Stimulated activated effector memory CD8-positive, alpha-beta T cell treated with anti-CD3 and anti-CD28 coated beads, Interleukin-12 subunit alpha, Interleukin-12 subunit beta, amount 100 ng/mL, for 72 hours (primary cell): ENCODE data around the gene MALRD1.
A peak's percentile ranks its signal among the peaks of the same experiment; 100 is the strongest.
"Not testable (repeated sequence)": the region's sequence is repeated elsewhere in the genome, so short reads cannot be mapped to it uniquely, and the experiment has no call there.

Experiments used
- ATAC-seq: fragments of 150-1000 bp; cut with Tn5 transposase; 2 replicates; pipeline ENCODE4 v1.10.0; 2021
- DNase-seq, 2 donors: peaks; one replicate each; pipeline ENCODE4 v3.0.0; 2021 to 2022; ENCODE audit warnings: low spot score in 2 of 2
- H3K27ac Mint-ChIP-seq: one replicate; pipeline ENCODE4 v1.8.0; 2022; ENCODE audit warnings: mild to moderate bottlenecking, mixed read lengths
- H3K36me3 Mint-ChIP-seq: one replicate; pipeline ENCODE4 v1.8.0; 2022; ENCODE audit warnings: mild to moderate bottlenecking, mixed read lengths
- H3K4me1 Mint-ChIP-seq: one replicate; pipeline ENCODE4 v1.8.0; 2022; ENCODE audit warnings: mixed read lengths
- H3K4me3 Mint-ChIP-seq: one replicate; pipeline ENCODE4 v1.8.0; 2022; ENCODE audit warnings: mild to moderate bottlenecking, mixed read lengths
- H3K9me3 Mint-ChIP-seq: one replicate; pipeline ENCODE4 v1.8.0; 2022; ENCODE audit warnings: mixed read lengths

MALRD1 gene

GRCh38 chr10:19499291-19499770, 450.7 kb downstream of the MALRD1 start:
- H3K4me1 Mint-ChIP-seq: no peaks in the 10 kb centered on the region
- no peak overlapping the region for H3K27ac Mint-ChIP-seq
- no peak overlapping the region for H3K4me3 Mint-ChIP-seq

GRCh38 chr10:19500959-19501358, 452.4 kb downstream of the MALRD1 start:
- ATAC-seq (no peak), DNase-seq (no peak)
- H3K9me3 Mint-ChIP-seq: peaks cover 5% of the 10 kb centered on the region
- no peaks in the 10 kb centered on the region for H3K4me1 Mint-ChIP-seq
- no peaks in the 10 kb centered on the region for H3K36me3 Mint-ChIP-seq
- no peak overlapping the region for H3K27ac Mint-ChIP-seq
- H3K4me3 Mint-ChIP-seq: no peak overlapping the region

More at GRCh38 chr10:19499291-19499770, 450.7 kb downstream of the MALRD1 start:
- ATAC-seq (no peak), DNase-seq (no peak)
- Mint-ChIP-seq H3K9me3 (peaks cover 5% of the 10 kb centered on the region), H3K36me3 (no peaks in the 10 kb centered on the region)

- ATAC-seq: no peak
- DNase-seq: no peak
- H3K27ac Mint-ChIP-seq: no peak overlapping the region
- H3K4me3 Mint-ChIP-seq: no peak overlapping the region
- no peaks in the 10 kb centered on the region for H3K4me1 Mint-ChIP-seq
- H3K9me3 Mint-ChIP-seq: peaks cover 12% of the 10 kb centered on the region
- H3K36me3 Mint-ChIP-seq: no peaks in the 10 kb centered on the region
Observed at GRCh38 chr10:19505320-19506312, 457.0 kb downstream of the MALRD1 start.

- not testable (repeated sequence) for ATAC-seq, H3K27ac Mint-ChIP-seq, H3K36me3 Mint-ChIP-seq, H3K4me1 Mint-ChIP-seq, H3K4me3 Mint-ChIP-seq, DNase-seq
- H3K9me3 Mint-ChIP-seq: peaks cover 11% of the 10 kb centered on the region
Observed at GRCh38 chr10:19510005-19510732, 461.6 kb downstream of the MALRD1 start.

GRCh38 chr10:19518109-19518508, 469.5 kb downstream of the MALRD1 start:
- no peak overlapping the region for H3K4me3 Mint-ChIP-seq
- H3K4me1 Mint-ChIP-seq: no peaks in the 10 kb centered on the region
- no peak for DNase-seq
- H3K36me3 Mint-ChIP-seq: no peaks in the 10 kb centered on the region
- ATAC-seq: no peak
- H3K9me3 Mint-ChIP-seq: peaks cover 9% of the 10 kb centered on the region
- no peak overlapping the region for H3K27ac Mint-ChIP-seq

DNA sequence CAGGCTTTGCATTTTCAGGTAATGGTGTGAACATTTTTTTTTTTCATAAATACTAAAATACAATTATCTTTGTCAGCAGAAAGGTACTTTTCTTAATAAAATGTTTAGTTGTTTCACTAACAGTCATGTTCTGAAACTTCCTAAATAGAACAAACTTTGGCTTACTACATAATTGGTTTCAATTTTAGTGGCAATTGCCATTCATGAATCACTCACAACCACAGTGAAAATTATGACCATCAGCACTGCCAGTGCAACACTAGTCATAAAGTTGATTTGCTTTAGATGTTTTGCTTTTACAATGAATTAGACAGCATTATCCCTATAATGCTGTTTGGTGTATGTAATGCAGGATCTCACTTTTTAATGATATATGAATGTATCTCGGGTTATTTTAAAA, 470.0 kb downstream of the MALRD1 start:
- ATAC-seq (peak; percentile 57), DNase-seq (no peak)
- Mint-ChIP-seq H3K4me3 (no peak overlapping the region), H3K27ac (no peak overlapping the region), H3K4me1 (no peaks in the 10 kb centered on the region), H3K9me3 (peaks cover 8% of the 10 kb centered on the region), H3K36me3 (no peaks in the 10 kb centered on the region)

- H3K9me3 Mint-ChIP-seq: peaks cover 11% of the 10 kb centered on the region
- no peak overlapping the region for H3K4me3 Mint-ChIP-seq
- no peak overlapping the region for H3K27ac Mint-ChIP-seq
- ATAC-seq: no peak
- no peaks in the 10 kb centered on the region for H3K4me1 Mint-ChIP-seq
- H3K36me3 Mint-ChIP-seq: no peaks in the 10 kb centered on the region
- DNase-seq: no peak
Observed at GRCh38 chr10:19531324-19531723, 482.7 kb downstream of the MALRD1 start.

DNA sequence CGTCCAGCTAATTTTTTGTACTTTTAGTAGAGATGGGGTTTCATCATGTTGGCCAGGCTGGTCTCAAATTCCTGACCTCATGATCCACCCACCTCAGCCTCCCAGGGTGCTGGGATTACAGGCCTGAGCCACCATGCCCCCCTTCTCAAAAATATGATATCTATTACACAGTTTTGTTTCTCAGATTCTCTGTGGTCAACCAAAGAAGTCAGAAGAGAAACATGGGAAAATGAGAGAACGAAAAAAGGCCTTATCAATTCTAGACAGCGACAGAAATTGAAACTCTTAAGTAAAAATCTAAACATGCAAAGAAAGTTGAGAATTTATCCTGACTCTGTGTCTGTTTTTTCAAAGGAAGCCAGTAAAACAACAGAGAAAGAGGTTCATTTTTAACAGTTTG, 483.8 kb downstream of the MALRD1 start:
- H3K27ac Mint-ChIP-seq: no peak overlapping the region
- no peak for DNase-seq
- H3K4me1 Mint-ChIP-seq: no peaks in the 10 kb centered on the region
- H3K36me3 Mint-ChIP-seq: no peaks in the 10 kb centered on the region
- peaks cover 16% of the 10 kb centered on the region for H3K9me3 Mint-ChIP-seq
- H3K4me3 Mint-ChIP-seq: no peak overlapping the region
- no peak for ATAC-seq

DNA sequence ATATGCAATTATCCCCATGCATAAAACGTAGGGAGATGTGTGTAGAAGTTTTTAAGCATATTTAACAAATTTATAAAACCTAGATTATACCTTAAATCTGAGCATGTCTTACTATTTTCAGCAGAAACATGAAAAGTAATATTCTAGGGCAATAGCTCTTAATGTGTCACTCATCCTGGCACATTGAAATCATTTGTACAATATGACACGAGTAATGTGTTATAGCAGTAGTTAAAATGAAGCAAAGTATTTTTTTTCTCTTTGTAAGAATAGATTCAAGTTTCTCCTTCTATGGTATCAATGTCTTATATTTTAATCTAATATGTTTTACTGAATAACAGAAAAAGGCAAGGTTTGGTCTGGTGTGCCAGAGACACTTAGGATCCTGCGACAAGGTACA, 492.7 kb downstream of the MALRD1 start:
- no peaks in the 10 kb centered on the region for H3K36me3 Mint-ChIP-seq
- no peaks in the 10 kb centered on the region for H3K4me1 Mint-ChIP-seq
- DNase-seq: no peak
- no peak overlapping the region for H3K4me3 Mint-ChIP-seq
- no peak overlapping the region for H3K27ac Mint-ChIP-seq
- ATAC-seq: no peak
- peaks cover 15% of the 10 kb centered on the region for H3K9me3 Mint-ChIP-seq

DNA sequence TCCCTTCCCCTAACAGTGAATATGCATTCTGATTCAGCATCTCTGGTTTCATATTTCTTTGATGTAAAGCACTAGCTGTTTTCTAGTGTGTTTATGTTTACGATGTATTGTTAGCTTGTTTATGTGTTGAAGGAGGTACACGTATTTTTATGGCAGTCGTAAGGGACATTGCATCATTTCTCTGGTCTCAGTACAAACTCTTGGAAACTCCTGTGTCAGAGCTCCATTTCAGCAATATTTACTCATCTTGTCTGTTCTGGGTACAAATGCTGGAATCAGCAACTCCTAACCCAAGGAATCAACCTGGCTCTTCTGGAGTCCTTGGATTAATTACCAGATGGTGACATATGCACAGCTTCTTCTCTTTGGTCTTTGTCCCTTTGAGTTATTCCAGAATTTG, 497.6 kb downstream of the MALRD1 start:
- Mint-ChIP-seq H3K9me3 (peaks cover 17% of the 10 kb centered on the region), H3K4me3 (no peak overlapping the region), H3K36me3 (no peaks in the 10 kb centered on the region), H3K4me1 (no peaks in the 10 kb centered on the region), H3K27ac (no peak overlapping the region)
- DNase-seq: no peak
- no peak for ATAC-seq

- no peaks in the 10 kb centered on the region for H3K4me1 Mint-ChIP-seq
- DNase-seq (no peak), ATAC-seq (no peak)
- H3K9me3 Mint-ChIP-seq: peaks cover 20% of the 10 kb centered on the region
- no peaks in the 10 kb centered on the region for H3K36me3 Mint-ChIP-seq
- H3K4me3 Mint-ChIP-seq: no peak overlapping the region
- no peak overlapping the region for H3K27ac Mint-ChIP-seq
Observed at GRCh38 chr10:19549503-19549902, 500.9 kb downstream of the MALRD1 start.

- no peaks in the 10 kb centered on the region for H3K36me3 Mint-ChIP-seq
- DNase-seq: no peak
- no peak for ATAC-seq
- H3K9me3 Mint-ChIP-seq: peaks cover 15% of the 10 kb centered on the region
- H3K27ac Mint-ChIP-seq: no peak overlapping the region
- no peak overlapping the region for H3K4me3 Mint-ChIP-seq
- H3K4me1 Mint-ChIP-seq: no peaks in the 10 kb centered on the region
Observed at GRCh38 chr10:19556666-19557065, 508.1 kb downstream of the MALRD1 start.

DNA sequence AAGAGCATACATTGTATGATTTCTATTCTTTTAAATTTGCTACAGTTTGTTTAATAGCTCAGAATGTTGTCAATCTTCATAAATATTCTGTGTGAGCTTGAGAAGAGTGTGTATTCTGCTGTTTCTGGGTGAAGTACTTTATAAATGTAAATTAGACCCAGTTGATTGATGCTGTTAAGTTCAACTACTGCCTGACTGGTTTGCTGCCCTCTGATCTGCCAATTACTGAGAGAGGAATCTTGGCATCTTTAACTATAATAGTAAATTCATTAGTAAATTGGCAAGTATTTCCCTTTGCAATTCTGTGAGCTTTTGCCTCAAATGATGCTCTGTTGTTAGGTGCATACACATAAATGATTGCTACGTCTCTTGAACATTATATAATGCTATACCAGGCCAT, 512.6 kb downstream of the MALRD1 start:
- Mint-ChIP-seq H3K4me1 (no peaks in the 10 kb centered on the region), H3K4me3 (no peak overlapping the region), H3K27ac (no peak overlapping the region), H3K9me3 (peaks cover 7% of the 10 kb centered on the region), H3K36me3 (no peaks in the 10 kb centered on the region)
- ATAC-seq (no peak), DNase-seq (no peak)

DNA sequence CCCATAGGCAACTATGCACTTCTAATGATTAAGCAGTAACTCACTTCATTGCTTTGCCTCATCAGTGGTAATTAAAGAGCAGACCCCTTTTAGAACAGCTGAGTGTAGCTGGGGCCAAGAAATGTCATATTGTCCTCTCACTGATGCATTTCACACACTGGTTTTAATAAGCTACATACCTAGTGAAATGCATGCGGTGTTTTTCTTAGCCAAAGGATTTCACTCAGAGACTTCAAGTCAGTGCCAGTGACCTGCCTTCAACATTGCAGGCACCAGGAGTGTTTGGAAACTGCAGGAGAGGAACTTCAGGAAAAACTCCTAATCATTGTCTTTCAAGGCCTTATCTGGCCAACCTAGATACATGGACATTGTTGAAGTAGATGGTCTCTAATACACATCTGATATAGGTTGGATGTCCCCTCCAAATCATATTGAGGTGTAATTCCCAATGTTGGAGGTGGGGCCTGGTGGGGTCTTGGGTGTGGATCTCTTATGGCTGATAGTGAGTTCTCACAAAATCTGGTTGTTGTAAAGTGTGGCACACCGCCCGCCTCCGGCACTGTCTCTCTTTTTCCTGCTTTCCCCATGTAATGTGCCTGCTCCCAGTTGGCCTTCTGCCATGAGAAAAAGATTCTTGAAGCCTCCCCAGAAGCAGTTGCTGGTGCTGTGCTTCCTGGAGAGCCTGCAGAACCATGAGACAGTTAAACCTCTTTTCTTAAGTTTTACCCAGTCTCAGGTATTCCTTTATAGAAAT, 515.0 kb downstream of the MALRD1 start:
- H3K4me3 Mint-ChIP-seq: no peak overlapping the region
- H3K4me1 Mint-ChIP-seq: no peaks in the 10 kb centered on the region
- H3K27ac Mint-ChIP-seq: no peak overlapping the region
- H3K36me3 Mint-ChIP-seq: no peaks in the 10 kb centered on the region
- ATAC-seq (no peak), DNase-seq (no peak)
- H3K9me3 Mint-ChIP-seq: peaks cover 8% of the 10 kb centered on the region

- ATAC-seq (no peak), DNase-seq (no peak)
- no peaks in the 10 kb centered on the region for H3K4me1 Mint-ChIP-seq
- no peak overlapping the region for H3K4me3 Mint-ChIP-seq
- no peaks in the 10 kb centered on the region for H3K36me3 Mint-ChIP-seq
- peaks cover 18% of the 10 kb centered on the region for H3K9me3 Mint-ChIP-seq
- H3K27ac Mint-ChIP-seq: no peak overlapping the region
Observed at GRCh38 chr10:19570120-19570519, 521.5 kb downstream of the MALRD1 start.
